NCI-H187 treated with DMSO at 0.1 percent for 48 hours (cell line): ENCODE data around the gene ADK.

ENCODE experiments used
- DNase-seq: peaks from one replicate; lab custom pipeline; 2025; lab: John Stamatoyannopoulos, UW

Gene ADK

GRCh38 chr10:74745449-74745848 is 594.4 kb downstream of the ADK start:
- no peak for DNase-seq

DNA sequence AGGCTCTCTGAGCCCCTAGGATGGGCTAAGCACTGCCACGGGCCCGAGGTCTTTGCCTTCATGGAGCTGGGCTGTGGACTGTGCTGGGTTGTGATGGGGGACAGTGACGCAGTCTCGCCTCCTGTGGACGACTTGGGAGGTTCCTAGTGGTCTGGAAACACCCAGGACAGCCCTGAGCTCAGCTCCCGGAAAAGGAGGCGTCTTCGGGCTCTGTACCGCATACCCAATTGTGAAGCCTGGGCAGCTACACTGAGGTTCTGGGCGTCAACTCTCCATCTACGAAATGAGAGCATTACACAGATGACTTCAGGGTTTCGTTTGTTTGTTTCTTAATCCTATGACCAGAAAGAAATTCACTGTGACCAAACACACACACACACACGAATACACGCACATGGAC is 595.8 kb downstream of the ADK start:
- DNase-seq, result no peak

GRCh38 chr10:74748468-74749031 is 597.5 kb downstream of the ADK start:
- no peak for DNase-seq

DNA sequence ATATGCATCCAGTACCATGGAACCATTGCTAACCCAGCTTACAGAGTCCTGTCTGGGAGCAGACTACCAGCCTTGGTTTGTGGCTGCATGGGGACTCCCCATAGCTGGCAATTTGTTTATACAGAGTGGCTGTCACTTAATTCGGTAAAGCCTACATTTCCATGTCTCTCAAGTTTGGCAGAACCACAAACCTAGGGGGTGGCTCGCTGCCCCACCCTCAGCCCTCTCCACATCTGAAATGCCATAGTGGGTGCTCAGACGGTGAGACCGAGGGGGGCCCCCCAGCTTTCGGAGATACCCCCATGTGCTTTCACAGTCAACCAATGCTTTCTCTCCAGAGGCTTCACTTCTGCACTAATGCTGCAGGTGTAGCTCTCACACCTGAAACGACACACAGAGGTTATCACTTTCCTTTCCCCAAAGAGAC is 599.8 kb downstream of the ADK start:
- DNase-seq, result no peak

- no peak for DNase-seq
These were observed 601.5 kb downstream of the ADK start for GRCh38 chr10:74752371-74753040.

GRCh38 chr10:74753442-74754211 is 602.6 kb downstream of the ADK start:
- DNase-seq, result no peak

DNA sequence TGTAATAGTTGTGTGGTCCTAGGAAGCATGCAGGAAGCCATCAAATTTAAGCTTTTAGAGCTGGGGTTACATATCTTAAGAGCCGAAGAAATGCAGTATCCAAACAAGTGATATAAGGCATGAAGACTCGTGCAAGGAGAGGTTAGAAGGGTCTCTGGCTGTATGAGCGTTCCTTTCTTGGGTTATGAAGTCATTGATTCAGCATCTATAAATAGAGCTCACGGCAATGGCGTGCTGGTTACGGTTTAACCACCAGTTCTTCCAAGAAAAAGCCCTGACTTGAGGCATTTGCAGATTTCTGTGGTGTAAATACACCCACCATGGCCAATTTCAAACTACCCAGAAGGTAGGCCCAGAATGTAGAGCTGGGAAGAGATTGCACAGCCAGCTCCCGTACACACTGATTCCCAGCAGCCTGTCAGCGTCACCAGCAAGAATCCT is 603.4 kb downstream of the ADK start:
- no peak for DNase-seq

DNA sequence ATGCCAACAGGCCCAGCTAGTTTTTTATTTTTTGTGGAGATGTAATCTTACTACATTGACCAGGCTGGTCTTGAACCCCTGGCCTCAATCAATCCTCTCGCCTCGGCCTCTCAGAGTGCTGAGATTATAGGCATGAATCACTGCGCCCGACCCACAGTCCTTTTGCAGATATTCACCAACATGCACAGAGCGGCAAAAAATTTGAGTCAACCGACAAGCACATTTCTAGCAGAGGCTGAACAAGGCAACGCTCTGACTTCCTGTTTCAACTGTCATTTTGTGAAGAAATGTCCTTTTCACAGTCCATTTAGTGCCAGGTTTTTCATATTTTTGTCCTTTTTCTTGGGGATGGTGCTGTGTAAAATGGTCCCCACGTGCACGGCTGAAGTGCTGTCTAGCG is 604.3 kb downstream of the ADK start:
- no peak for DNase-seq
